ENCODE measurements around the gene SAP30BP.

SAP30BP gene

GRCh38 chr17:75658237-75658636, 8.9 kb upstream of the SAP30BP start:
- no peak for DNase-seq (ENCODE audit: low read depth, low spot score)
- no peak for TF ChIP-seq CTCF (IDR thresholded peaks at IDR 0.05; ENCODE audit: low read depth, low read length)
- in situ Hi-C loops (cut with HindIII; ENCODE audit: low sequenced_read_pairs), result no loop called here
- H3K4me3 ChIP-seq (ENCODE audit: low read depth, low read length), result no peak overlapping the region

GRCh38 chr17:75661531-75661930, 5.6 kb upstream of the SAP30BP start:
- no peak for TF ChIP-seq CTCF (IDR thresholded peaks at IDR 0.05; ENCODE audit: low read depth, low read length)
- DNase-seq (ENCODE audit: low read depth, low spot score), result no peak
- H3K4me3 ChIP-seq (ENCODE audit: low read depth, low read length), result no peak overlapping the region
- in situ Hi-C loops (cut with HindIII; ENCODE audit: low sequenced_read_pairs), result no loop called here

GRCh38 chr17:75662511-75662910, 4.6 kb upstream of the SAP30BP start:
- no peak overlapping the region for H3K4me3 ChIP-seq (ENCODE audit: low read depth, low read length)
- no peak for TF ChIP-seq CTCF (IDR thresholded peaks at IDR 0.05; ENCODE audit: low read depth, low read length)
- DNase-seq (ENCODE audit: low read depth, low spot score), result no peak
- in situ Hi-C loops (cut with HindIII; ENCODE audit: low sequenced_read_pairs), result no loop called here

GRCh38 chr17:75664099-75664549, 3.0 kb upstream of the SAP30BP start:
- in situ Hi-C loops (cut with HindIII; ENCODE audit: low sequenced_read_pairs), result no loop called here
- no peak for TF ChIP-seq CTCF (IDR thresholded peaks at IDR 0.05; ENCODE audit: low read depth, low read length)
- DNase-seq (ENCODE audit: low read depth, low spot score), result no peak
- no peak overlapping the region for H3K4me3 ChIP-seq (ENCODE audit: low read depth, low read length)

GRCh38 chr17:75665981-75666380, 1.2 kb upstream of the SAP30BP start:
- H3K4me3 ChIP-seq (ENCODE audit: low read depth, low read length), result peak overlapping the region; percentile 100
- no peak for DNase-seq (ENCODE audit: low read depth, low spot score)
- no peak for TF ChIP-seq CTCF (IDR thresholded peaks at IDR 0.05; ENCODE audit: low read depth, low read length)
- in situ Hi-C loops (cut with HindIII; ENCODE audit: low sequenced_read_pairs), result no loop called here

- in situ Hi-C loops (cut with HindIII; ENCODE audit: low sequenced_read_pairs), result no loop called here
- H3K4me3 ChIP-seq (ENCODE audit: low read depth, low read length), result peak overlapping the region; percentile 100
- no peak for DNase-seq (ENCODE audit: low read depth, low spot score)
- no peak for TF ChIP-seq CTCF (IDR thresholded peaks at IDR 0.05; ENCODE audit: low read depth, low read length)
Observed at GRCh38 chr17:75667825-75668224, 687 bp downstream of the SAP30BP start.

GRCh38 chr17:75668489-75668888, 1.4 kb downstream of the SAP30BP start:
- in situ Hi-C loops (cut with HindIII; ENCODE audit: low sequenced_read_pairs), result no loop called here
- DNase-seq (ENCODE audit: low read depth, low spot score), result no peak
- peak overlapping the region; percentile 100 for H3K4me3 ChIP-seq (ENCODE audit: low read depth, low read length)
- TF ChIP-seq CTCF (IDR thresholded peaks at IDR 0.05; ENCODE audit: low read depth, low read length), result no peak
